ENCODE measurements around the gene AGPAT2. TPM values are rescaled to one million over a fixed set of nuclear protein-coding genes. Genes with fewer than 3 reads are reported as not detected.

The AGPAT2 gene
- total and polyA plus RNA-seq, 2 of the 4 experiments (the other 2 are of a cell fraction) = 16.1 to 39.5 TPM

- Histone ChIP-seq H3K9ac (ENCODE audit: low read depth, low read length) (no peak overlapping the region), H2AK5ac (ENCODE audit: low read depth, low read length) (no peak overlapping the region), H3K4me2 (ENCODE audit: low read depth, low read length) (no peak overlapping the region), H3K36me3 (ENCODE audit: control insufficient read depth, insufficient read depth, low read length) (no peaks in the 10 kb centered on the region), H3K23ac (ENCODE audit: low read depth, low read length) (no peak overlapping the region), H4K5ac (ENCODE audit: low read depth, low read length) (no peak overlapping the region), H3K4ac (ENCODE audit: low read depth, low read length) (no peak overlapping the region), H3K14ac (replicated peaks; ENCODE audit: low read depth, low read length) (no peak overlapping the region), H2BK20ac (ENCODE audit: low read depth, low read length) (no peak overlapping the region), H3K27ac (ENCODE audit: insufficient read depth, low read length) (no peak overlapping the region), H2BK120ac (ENCODE audit: low read depth, low read length) (no peak overlapping the region), H3K56ac (ENCODE audit: extremely low read depth, insufficient read depth, low read length) (no peak overlapping the region), H2AK9ac (replicated peaks; ENCODE audit: low read depth, low read length, poor library complexity) (no peak overlapping the region), H2BK15ac (ENCODE audit: low read depth, low read length) (no peak overlapping the region), H4K8ac (ENCODE audit: low read depth in 2 of 2, low read length in 2 of 2) (no peak overlapping the region), H2BK5ac (ENCODE audit: low read depth, low read length, poor library complexity, severe bottlenecking) (no peak overlapping the region), H4K91ac (ENCODE audit: insufficient read depth, low read depth, low read length) (no peak overlapping the region), H3K18ac (ENCODE audit: low read depth, low read length) (no peak overlapping the region), H4K20me1 (ENCODE audit: insufficient read depth, low read length) (no peaks in the 10 kb centered on the region), H3K4me3 (ENCODE audit: insufficient read depth, low read depth, low read length) (no peak overlapping the region), H3K9me1 (ENCODE audit: insufficient read depth, low read length) (no peaks in the 10 kb centered on the region), H3K79me1 (ENCODE audit: low read depth in 1 of 2, low read length in 2 of 2) (no peaks in the 10 kb centered on the region), H2AFZ (replicated peaks; ENCODE audit: low read length, poor library complexity) (no peak overlapping the region), H3K9me3 (ENCODE audit: control insufficient read depth, insufficient read depth, low read length) (no peaks in the 10 kb centered on the region), H3K4me1 (ENCODE audit: control insufficient read depth, insufficient read depth, low read length) (0 out of 2 replicates have a peak, but pooled peaks cover 2% of the 10 kb centered on the region), H3K27me3 (ENCODE audit: control insufficient read depth, insufficient read depth, low read length) (peaks cover 26% of the 10 kb centered on the region)
- DNase-seq (no peak), ATAC-seq (ENCODE audit: low read depth) (no peak)
- WGBS, 2 experiments (ENCODE audit: extremely low coverage in 2 of 2, insufficient read length in 1 of 2) = 90% methylated on average over 2 of the region's 20 CpGs; no CpG with 5 or more reads in 1 of the 2 experiments
- TF ChIP-seq MAFK (IDR thresholded peaks at IDR 0.05; ENCODE audit: low read depth, low read length) (no peak), CHD1 (IDR thresholded peaks at IDR 0.05; ENCODE audit: low read depth, low read length) (no peak), RCOR1 (IDR thresholded peaks at IDR 0.05; ENCODE audit: insufficient replicate concordance, low read length) (no peak), MAZ (IDR thresholded peaks at IDR 0.05; ENCODE audit: borderline replicate concordance, low read depth, low read length) (no peak)
- CTCF ChIA-PET = no interaction called here
- POLR2A ChIA-PET (ENCODE audit: unreplicated experiment) = no interaction called here
- dilution Hi-C loops (cut with HindIII; ENCODE audit: low sequenced_read_pairs, unreplicated experiment) (no loop called here), in situ Hi-C loops (cut with MboI; ENCODE audit: low sequenced_read_pairs) (no loop called here), intact Hi-C loops (cut with micrococcal nuclease) (no loop called here)
- no TSS peak for BruUV-seq (replicated peaks)
These were observed 10.7 kb upstream of the AGPAT2 start for GRCh38 chr9:136697821-136698526.

Measured in IMR-90 (cell line).